Hepatocyte (in vitro differentiated cells): Measurements from ENCODE around the gene HRH4. TPM values are rescaled to one million over a fixed set of nuclear protein-coding genes. Genes with fewer than 3 reads are reported as not detected.

Experiments
- DNase-seq: peaks from one replicate; pipeline ENCODE4 v3.0.0-alpha.2; 2016; ENCODE audit warnings: low spot score
- H2AFZ ChIP-seq: fragments of 200-600 bp; sonication (generic); 2 replicates; pipeline ENCODE4 v1.6.0; 2016; ENCODE audit warnings: antibody characterized with exemption, mild to moderate bottlenecking
- H3K27ac ChIP-seq: fragments of 200-600 bp; sonication (generic); 2 replicates; pipeline ENCODE4 v1.5.1; 2016; ENCODE audit warnings: mild to moderate bottlenecking
- H3K27me3 ChIP-seq: fragments of 200-600 bp; sonication (generic); 2 replicates; pipeline ENCODE4 v1.6.1; 2016
- H3K36me3 ChIP-seq: fragments of 200-600 bp; sonication (generic); replicated peaks from 2 replicates; pipeline ENCODE4 v1.5.1; 2016; ENCODE audit warnings: low read depth; ENCODE audit not compliant: insufficient read depth
- H3K4me1 ChIP-seq: fragments of 200-600 bp; sonication (generic); 2 replicates; pipeline ENCODE4 v1.5.1; 2016; ENCODE audit warnings: mild to moderate bottlenecking, moderate library complexity; ENCODE audit not compliant: insufficient read depth
- H3K4me2 ChIP-seq: fragments of 200-600 bp; sonication (generic); 2 replicates; pipeline ENCODE4 v1.6.0; 2016
- H3K4me3 ChIP-seq: fragments of 200-600 bp; sonication (generic); 2 replicates; pipeline ENCODE4 v1.5.1; 2016; ENCODE audit warnings: mild to moderate bottlenecking
- H3K79me2 ChIP-seq: fragments of 200-600 bp; sonication (generic); 2 replicates; pipeline ENCODE4 v1.6.0; 2017; ENCODE audit warnings: mild to moderate bottlenecking
- H3K9me2 ChIP-seq: fragments of 200-600 bp; sonication (generic); replicated peaks from 2 replicates; pipeline ENCODE4 v1.6.0; 2017; ENCODE audit warnings: mild to moderate bottlenecking; ENCODE audit not compliant: insufficient read depth
- H3K9me3 ChIP-seq: fragments of 200-600 bp; sonication (generic); 2 replicates; pipeline ENCODE4 v1.5.1; 2016; ENCODE audit warnings: low read depth, mild to moderate bottlenecking
- H4K20me1 ChIP-seq: fragments of 200-600 bp; sonication (generic); 2 replicates; pipeline ENCODE4 v1.6.0; 2016; ENCODE audit warnings: mild to moderate bottlenecking; ENCODE audit not compliant: insufficient read depth, poor library complexity, severe bottlenecking
- EZH2 ChIP-seq: fragments of 200-600 bp; sonication (generic); IDR thresholded peaks from 2 replicates; pipeline ENCODE4 v1.6.1; 2016; ENCODE audit warnings: antibody characterized with exemption, mild to moderate bottlenecking, borderline replicate concordance
- EZH2phosphoT487 ChIP-seq: fragments of 200-600 bp; sonication (generic); IDR thresholded peaks from one replicate; pipeline ENCODE4 v1.6.1; 2018; ENCODE audit warnings: antibody characterized with exemption, mild to moderate bottlenecking, low read depth, moderate library complexity; ENCODE audit not compliant: unreplicated experiment, severe bottlenecking
- WGBS: methylation state at CpG from one replicate; pipeline ENCODE4 v1.1.6; 2016; ENCODE audit warnings: low lambda C conversion rate; ENCODE audit errors: missing lambda C conversion rate; 5-methylcytosine and 5-hydroxymethylcytosine counted together
- polyA plus RNA-seq: library from polyadenylated mRNA; unstranded; fragments of >200 nt; fragmentation: Nextera tagmentation; extraction: Ambion mirVana; gene quantifications from 2 replicates; pipeline ENCODE4 v1.2.1, GENCODE V29; 2016
- total RNA-seq: library from RNA; depleted of rRNA; stranded (reverse); fragments of >200 nt; gene quantifications from 2 replicates; pipeline ENCODE4 v1.2.3, GENCODE V29; 2014
- TF ChIP-seq, protein P1 (sequence below): fragments of 200-600 bp; sonication (generic); IDR thresholded peaks from 2 replicates; pipeline ENCODE4 v1.5.1; 2016; ENCODE audit warnings: antibody characterized with exemption, mild to moderate bottlenecking; ENCODE audit not compliant: poor library complexity

HRH4 gene
- total and polyA plus RNA-seq, 2 experiments from 2014 or later = not detected

- H3K4me1 ChIP-seq = peaks cover 3% of the 10 kb centered on the region
- no peak overlapping the region for H3K4me3 ChIP-seq
- H3K36me3 ChIP-seq = no peaks in the 10 kb centered on the region
- no peaks in the 10 kb centered on the region for H3K79me2 ChIP-seq
- no peaks in the 10 kb centered on the region for H4K20me1 ChIP-seq
- H2AFZ ChIP-seq = no peak overlapping the region
- H3K9me2 ChIP-seq = no peaks in the 10 kb centered on the region
- no peak overlapping the region for H3K4me2 ChIP-seq
- no peak for DNase-seq
- no peak overlapping the region for H3K27ac ChIP-seq
- TF ChIP-seq EZH2phosphoT487 = no peak
- no peaks in the 10 kb centered on the region for H3K27me3 ChIP-seq
- no peaks in the 10 kb centered on the region for H3K9me3 ChIP-seq
- WGBS = 74% methylated on average over 7 of the region's 7 CpGs
Observed at GRCh38 chr18:24502667-24503523, 42.5 kb downstream of the HRH4 start.

DNA sequence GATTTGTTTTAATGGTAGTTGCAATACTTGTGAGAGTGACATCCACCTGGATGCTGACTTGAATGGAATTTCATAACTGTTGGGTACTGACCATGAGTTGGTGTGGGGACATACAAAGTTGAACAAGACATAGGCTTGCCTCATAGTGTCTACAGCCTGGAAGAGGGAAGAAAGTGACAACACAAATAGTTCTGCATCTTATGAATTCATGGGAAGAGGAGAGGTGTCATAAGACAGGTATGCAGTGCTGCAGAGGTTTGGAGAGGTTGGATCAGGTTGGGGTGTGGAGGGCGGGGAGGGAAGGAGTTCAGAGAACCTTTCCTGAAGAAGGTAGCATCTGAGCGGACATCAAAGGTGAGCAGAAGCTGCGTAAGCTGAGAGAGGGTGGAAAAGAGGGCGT, 44.0 kb downstream of the HRH4 start:
- Histone ChIP-seq H4K20me1 (no peaks in the 10 kb centered on the region), H2AFZ (no peak overlapping the region), H3K4me2 (no peak overlapping the region), H3K36me3 (no peaks in the 10 kb centered on the region), H3K9me3 (no peaks in the 10 kb centered on the region), H3K9me2 (no peaks in the 10 kb centered on the region), H3K27ac (no peak overlapping the region), H3K4me3 (no peak overlapping the region), H3K27me3 (no peaks in the 10 kb centered on the region), H3K79me2 (no peaks in the 10 kb centered on the region), H3K4me1 (peaks cover 3% of the 10 kb centered on the region)
- 86% methylated on average over 4 of the region's 4 CpGs for WGBS
- no peak for DNase-seq
- TF ChIP-seq, protein P1, sequence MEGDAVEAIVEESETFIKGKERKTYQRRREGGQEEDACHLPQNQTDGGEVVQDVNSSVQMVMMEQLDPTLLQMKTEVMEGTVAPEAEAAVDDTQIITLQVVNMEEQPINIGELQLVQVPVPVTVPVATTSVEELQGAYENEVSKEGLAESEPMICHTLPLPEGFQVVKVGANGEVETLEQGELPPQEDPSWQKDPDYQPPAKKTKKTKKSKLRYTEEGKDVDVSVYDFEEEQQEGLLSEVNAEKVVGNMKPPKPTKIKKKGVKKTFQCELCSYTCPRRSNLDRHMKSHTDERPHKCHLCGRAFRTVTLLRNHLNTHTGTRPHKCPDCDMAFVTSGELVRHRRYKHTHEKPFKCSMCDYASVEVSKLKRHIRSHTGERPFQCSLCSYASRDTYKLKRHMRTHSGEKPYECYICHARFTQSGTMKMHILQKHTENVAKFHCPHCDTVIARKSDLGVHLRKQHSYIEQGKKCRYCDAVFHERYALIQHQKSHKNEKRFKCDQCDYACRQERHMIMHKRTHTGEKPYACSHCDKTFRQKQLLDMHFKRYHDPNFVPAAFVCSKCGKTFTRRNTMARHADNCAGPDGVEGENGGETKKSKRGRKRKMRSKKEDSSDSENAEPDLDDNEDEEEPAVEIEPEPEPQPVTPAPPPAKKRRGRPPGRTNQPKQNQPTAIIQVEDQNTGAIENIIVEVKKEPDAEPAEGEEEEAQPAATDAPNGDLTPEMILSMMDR = no peak
- TF ChIP-seq EZH2phosphoT487 (no peak), EZH2 (no peak)

DNA sequence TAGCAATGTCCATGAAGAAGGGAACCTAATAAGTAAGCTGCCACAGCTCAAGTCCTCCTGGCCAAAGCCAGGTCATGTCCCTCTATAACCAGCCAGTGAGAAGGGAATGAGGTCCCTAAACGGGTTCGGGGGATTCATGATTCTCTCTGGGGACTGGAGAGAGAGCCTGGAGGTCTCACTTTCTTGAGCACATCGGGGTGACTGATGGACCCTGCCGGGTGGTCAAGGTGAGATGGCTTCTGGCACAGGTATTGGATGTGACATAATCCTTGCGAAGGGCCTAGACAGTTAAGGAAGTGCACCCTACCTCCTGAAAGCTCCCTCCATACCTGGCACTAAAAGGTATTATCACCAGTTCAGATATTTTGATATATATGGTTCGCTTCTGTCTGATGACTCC, 45.7 kb downstream of the HRH4 start:
- Histone ChIP-seq H2AFZ (no peak overlapping the region), H3K27ac (no peak overlapping the region), H3K4me3 (no peak overlapping the region), H3K9me3 (no peaks in the 10 kb centered on the region), H3K4me1 (peaks cover 3% of the 10 kb centered on the region), H3K9me2 (no peaks in the 10 kb centered on the region), H4K20me1 (no peaks in the 10 kb centered on the region), H3K79me2 (no peaks in the 10 kb centered on the region), H3K27me3 (no peaks in the 10 kb centered on the region), H3K36me3 (no peaks in the 10 kb centered on the region), H3K4me2 (no peak overlapping the region)
- WGBS = 91% methylated on average over 6 of the region's 6 CpGs
- no peak for DNase-seq
- no peak for TF ChIP-seq EZH2phosphoT487
- no peak for TF ChIP-seq EZH2
- TF ChIP-seq, protein P1 = no peak

DNA sequence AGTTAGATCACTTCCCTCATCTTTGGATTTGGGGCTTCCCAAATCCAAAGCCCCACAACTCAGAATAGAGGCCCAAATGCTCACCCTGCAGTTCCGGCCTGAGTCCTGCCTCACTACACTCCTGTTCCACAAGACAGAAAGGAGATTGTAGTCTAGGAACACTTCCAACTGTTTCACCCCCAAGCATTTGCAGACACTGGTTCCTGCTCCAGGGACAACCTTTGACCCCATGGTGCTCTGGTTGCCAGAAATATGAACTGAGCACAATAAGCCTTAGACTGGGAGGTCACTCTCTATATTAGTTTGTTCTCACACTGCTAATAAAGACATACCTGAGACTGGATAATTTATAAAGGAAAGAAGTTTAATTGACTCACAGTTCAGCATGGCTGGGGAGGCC, 49.0 kb downstream of the HRH4 start:
- Histone ChIP-seq H3K27me3 (no peaks in the 10 kb centered on the region), H3K4me3 (no peak overlapping the region), H3K36me3 (no peaks in the 10 kb centered on the region), H3K9me3 (no peaks in the 10 kb centered on the region), H4K20me1 (no peaks in the 10 kb centered on the region), H3K79me2 (no peaks in the 10 kb centered on the region), H3K9me2 (no peaks in the 10 kb centered on the region), H3K27ac (no peak overlapping the region), H2AFZ (no peak overlapping the region), H3K4me2 (no peak overlapping the region), H3K4me1 (no peaks in the 10 kb centered on the region)
- TF ChIP-seq EZH2phosphoT487 (no peak), EZH2 (no peak)
- TF ChIP-seq, protein P1 = no peak
- no peak for DNase-seq
- 100% methylated on average over 1 of the region's 1 CpG for WGBS
